NCI-H1436 treated with DMSO at 0.1 percent for 48 hours (cell line): Measurements from ENCODE around the gene ELMO2.

Experiments used
- DNase-seq: peaks from one replicate; lab custom pipeline; 2025; lab: John Stamatoyannopoulos, UW

The ELMO2 gene

DNA sequence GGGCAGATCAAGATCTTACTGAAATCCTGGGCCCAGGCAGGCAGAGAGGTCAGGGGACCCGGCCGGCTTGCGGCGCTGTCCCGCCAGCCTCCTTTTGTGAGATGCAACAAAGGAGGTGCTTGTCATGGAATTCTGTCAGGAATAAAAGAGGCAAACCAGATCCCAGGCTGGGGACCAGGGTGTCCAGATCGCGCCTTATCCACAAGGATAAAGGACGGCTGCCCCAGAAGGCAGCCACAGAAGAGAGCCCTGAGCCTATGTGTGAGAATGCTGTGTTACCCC is 55.5 kb downstream of the ELMO2 start:
- DNase-seq: no peak

DNA sequence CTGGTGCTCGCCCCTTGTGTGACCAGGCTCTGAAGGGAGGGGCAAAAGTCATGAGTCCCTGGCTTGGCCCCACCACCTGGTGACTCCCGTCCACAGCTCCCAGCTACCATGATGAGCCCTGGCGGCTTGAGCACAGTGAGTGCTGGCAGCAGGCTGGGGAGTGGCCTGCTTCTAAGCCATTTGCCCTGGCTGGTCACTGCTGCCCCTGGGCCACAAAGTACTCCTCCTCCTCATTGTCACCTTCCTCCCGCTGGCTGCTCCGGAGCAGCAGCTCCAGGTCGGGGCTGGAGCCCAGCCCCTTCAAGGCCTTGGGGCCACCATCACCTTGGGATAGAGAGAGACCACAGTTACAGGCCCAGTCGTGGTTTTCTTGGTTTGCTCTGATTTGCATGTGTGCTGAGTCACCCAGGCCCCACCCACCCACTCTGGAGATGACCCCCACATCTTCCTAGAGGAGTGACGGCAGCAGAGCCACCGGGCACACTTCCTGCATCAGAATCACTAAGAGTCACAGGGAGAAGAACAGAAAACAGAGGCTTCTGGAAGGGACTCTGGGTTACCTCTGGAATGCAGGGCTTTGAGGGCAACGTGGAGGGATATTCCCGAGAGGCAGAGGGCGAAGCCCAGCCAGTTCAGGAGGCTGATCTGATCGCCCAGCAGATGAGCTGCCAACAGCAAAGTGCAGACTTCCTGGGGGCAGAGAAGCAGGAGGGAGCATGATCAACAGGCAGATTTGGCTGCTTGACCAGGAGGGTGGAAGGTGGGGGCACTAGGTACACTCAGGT is 56.0 kb downstream of the ELMO2 start:
- no peak for DNase-seq

DNA sequence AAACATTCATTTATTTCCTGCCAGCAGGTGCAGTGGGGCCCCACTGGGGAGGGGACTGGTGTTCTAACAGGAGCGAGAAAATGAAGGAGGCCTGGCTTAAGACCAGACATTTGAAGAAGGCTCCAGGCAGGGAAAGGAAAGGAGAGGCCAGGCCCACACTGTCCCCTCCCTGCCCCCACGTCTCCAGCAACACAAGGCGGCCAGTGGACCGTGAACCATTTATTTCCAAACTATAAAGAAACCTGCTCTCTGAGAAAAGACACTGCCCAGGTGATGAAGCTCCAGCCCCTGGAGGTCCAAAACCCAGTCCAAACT is 56.7 kb downstream of the ELMO2 start:
- DNase-seq: no peak

DNA sequence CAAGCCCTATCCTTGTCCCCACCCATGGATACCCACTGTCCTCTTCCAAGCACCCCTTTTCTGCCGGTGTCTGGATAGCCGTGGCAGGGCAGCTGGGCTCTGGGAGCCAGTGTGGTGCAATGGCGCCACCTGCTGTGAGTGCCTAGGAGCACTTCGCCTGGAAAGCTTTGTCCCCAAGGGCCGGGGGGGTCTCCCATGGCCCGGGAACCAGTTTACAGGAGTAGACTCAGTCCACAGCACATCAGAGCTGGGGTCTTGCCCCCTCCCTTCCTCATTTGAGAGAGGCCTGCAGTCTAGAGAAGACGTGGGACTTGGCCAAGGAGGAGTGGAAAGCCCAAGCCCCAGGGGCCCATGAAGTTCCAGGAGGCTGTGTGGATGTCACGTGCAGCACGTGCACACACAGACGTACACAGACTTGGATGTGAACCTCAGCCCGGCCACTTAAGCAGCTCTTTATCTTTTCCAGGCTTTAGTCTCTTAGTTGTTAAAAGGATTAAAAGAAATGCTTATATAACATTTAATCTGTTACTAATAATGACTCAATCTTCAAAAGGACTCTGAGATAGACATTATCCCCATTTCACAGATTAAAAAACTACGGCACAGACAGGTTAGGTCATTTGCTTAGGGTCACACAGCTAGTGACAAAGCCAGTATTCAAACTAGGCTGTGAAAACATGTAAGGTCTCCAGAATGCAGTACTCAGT is 57.2 kb downstream of the ELMO2 start:
- DNase-seq: no peak

DNA sequence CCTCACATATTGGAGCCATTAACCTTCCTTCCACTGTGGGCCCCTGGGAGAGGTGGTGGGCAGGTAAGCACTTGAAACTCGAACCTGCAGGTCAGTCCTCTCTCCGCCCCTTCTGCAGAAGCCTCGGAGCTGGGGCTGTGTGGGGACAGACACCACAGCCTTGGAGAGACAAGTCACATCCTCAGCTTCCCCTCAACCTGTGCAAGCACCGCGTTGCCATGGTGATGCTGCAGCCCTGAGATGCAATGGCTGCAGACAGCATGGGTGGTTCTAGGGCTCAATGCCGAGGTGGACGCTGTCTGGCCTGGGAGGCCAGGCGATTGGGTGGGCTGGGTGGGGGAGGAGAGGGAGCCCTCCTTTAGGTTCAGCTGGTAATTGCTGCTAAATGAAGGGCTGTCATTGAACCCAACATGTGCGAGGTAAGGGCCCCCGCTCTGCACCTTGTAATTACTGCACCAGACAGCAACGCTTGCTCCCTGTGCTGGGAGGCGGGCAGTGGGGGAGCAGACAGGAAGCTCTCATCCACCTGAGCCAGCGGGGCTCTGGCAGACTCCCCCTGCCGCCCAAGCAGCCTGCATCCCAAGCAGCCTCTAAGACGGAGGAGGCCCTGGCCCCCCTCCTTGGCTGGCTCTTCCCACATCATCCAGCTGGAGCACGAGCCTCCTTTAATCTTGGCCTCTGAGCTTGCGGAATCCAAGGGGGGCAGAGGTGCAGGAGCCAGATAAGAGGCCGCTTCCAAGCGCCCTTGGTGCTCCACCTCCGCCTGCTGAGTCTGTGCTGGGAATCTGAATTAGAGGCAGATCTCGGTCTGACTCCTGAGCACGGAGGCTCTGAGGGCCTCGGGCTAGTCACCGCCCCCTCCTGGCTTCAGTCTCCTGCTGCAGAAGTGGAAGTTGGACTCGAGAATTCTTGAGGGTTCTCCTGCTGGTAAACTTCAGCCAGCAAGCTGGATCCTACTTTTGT is 58.3 kb downstream of the ELMO2 start:
- DNase-seq: no peak

DNA sequence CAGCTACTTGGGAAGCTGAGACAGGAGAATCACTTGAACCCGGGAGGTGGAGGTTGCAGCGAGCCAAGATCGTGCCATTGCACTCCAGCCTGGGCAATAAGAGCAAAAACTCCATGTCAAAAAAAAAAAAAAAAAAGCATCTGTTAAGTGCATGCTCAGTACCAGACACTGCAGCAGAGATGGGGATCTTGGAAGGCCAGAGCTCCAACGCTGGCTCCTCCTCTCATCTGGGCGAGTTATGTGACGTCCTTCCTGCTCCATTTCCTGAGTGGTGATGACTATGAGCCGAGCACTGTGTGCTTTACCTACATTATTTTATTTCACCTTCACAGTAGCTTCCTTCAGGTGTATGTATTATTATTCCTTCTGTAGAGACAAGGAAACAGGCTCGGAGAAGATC is 59.6 kb downstream of the ELMO2 start:
- no peak for DNase-seq

DNA sequence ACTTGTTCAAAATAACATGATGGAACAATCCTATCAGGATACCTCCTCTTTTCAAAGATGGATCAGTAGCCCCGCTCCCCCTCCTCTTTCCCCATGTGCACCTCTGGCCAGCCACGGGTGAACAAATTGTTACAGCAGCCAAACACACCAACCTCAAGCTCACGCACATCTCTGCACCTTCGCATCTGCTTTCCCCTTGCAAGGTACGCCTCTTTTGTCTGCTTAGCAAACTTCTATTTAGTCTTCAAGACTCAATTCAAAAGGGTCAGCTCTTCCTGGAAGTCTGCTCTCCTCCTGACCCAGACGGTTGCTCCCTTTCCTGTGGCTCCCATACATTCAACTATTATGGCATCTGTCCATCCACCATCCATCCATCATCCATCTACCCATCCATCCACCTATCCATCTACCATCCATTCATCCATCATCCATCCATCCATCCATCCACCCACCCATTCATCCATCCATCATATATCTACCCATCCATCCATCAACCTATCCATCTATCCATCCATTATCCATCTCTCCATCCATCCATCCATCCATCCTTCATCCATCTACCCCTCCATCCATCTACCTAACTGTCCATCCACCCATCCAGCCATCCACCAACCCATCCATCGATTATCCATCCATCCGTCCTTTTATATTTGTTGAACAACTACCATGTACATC is 61.8 kb downstream of the ELMO2 start:
- DNase-seq: no peak

GRCh38 chr20:46343975-46344357 is 62.4 kb downstream of the ELMO2 start:
- DNase-seq: no peak

GRCh38 chr20:46343348-46343974 is 63.0 kb downstream of the ELMO2 start:
- DNase-seq: no peak

GRCh38 chr20:46342451-46343347 is 63.7 kb downstream of the ELMO2 start:
- DNase-seq: no peak

DNA sequence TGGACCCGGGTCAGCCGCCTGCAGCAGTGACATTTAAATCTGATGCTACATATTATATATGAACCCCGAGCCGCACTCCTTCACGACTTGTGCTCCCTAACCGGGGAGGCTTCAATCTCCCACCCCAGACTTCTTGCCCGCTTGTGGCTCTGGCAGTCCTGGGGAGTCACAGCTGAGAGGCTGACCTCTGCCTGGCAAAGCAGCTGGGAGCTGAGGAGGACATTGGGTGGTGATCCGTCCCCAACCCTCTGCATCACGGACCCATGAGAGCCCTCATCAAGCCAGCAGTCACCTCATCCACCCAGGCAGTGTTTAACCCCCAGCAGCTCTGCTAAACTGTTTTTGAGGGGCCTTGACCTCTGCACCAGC is 64.4 kb downstream of the ELMO2 start:
- DNase-seq: no peak

- no peak for DNase-seq
These were observed 65.1 kb downstream of the ELMO2 start for GRCh38 chr20:46341074-46342009.

DNA sequence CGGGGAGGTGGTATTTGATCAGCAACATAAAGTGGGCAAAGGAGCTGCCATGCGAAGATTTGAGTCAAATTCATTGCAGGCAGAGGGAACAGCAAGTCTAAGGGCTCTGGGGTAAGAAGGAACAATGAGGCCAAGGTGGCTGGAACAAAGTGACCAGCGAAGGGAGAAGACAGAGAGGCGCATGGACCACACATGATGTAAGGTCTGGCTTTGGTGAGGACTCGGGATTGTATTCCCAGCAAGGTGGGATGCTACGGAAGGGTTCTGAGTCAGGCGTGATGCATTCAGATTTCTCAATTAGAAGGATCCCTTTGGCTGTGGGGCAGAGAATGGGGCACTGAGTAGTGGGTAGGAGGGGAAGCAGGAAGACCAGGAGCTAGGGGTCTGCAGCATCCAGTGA is 67.4 kb downstream of the ELMO2 start:
- no peak for DNase-seq

- no peak for DNase-seq
These were observed 69.7 kb downstream of the ELMO2 start for GRCh38 chr20:46336735-46337134.

GRCh38 chr20:46334303-46334904 is 72.0 kb downstream of the ELMO2 start:
- no peak for DNase-seq

GRCh38 chr20:46333161-46333991 is 73.0 kb downstream of the ELMO2 start:
- DNase-seq: no peak

GRCh38 chr20:46332373-46333160 is 73.8 kb downstream of the ELMO2 start:
- DNase-seq: no peak
